Mesenchymal stem cell (in vitro differentiated cells and primary cell): Measurements from ENCODE around the gene LRP8.

Experiments
- DNase-seq: peaks from one replicate; pipeline ENCODE4 v3.0.0-alpha.2; 2013
- H2AFZ ChIP-seq: one replicate; pipeline ENCODE4 v1.6.1; 2013; ENCODE audit warnings: low read depth, mild to moderate bottlenecking, control low read depth, inconsistent platforms, low read length, moderate library complexity
- H2AK5ac ChIP-seq: 2 replicates; pipeline ENCODE4 v1.6.1; 2013; ENCODE audit warnings: low read length, moderate library complexity, mild to moderate bottlenecking, inconsistent platforms; ENCODE audit not compliant: severe bottlenecking
- H2BK120ac ChIP-seq: one replicate; pipeline ENCODE4 v1.6.1; 2013; ENCODE audit warnings: low read depth, mild to moderate bottlenecking, inconsistent platforms, low read length, moderate library complexity
- H2BK12ac ChIP-seq, 2 experiments: one replicate each; pipeline ENCODE4 v1.6.1; 2013; ENCODE audit warnings: inconsistent platforms in 2 of 2, low read length in 2 of 2, mild to moderate bottlenecking in 2 of 2, moderate library complexity in 2 of 2, control low read depth in 1 of 2
- H2BK15ac ChIP-seq: one replicate; pipeline ENCODE4 v1.6.1; 2013; ENCODE audit warnings: mild to moderate bottlenecking, low read depth, inconsistent platforms; ENCODE audit not compliant: poor library complexity, severe bottlenecking
- H2BK5ac ChIP-seq: 2 replicates; pipeline ENCODE4 v1.6.1; 2013; ENCODE audit warnings: low read depth, mild to moderate bottlenecking, low read length, control low read depth, inconsistent platforms; ENCODE audit not compliant: poor library complexity, severe bottlenecking
- H3K14ac ChIP-seq, 2 experiments: one replicate each; pipeline ENCODE4 v1.6.1; 2013; ENCODE audit warnings: inconsistent platforms in 2 of 2, low read length in 2 of 2, control low read depth in 1 of 2, mild to moderate bottlenecking in 1 of 2, moderate library complexity in 1 of 2
- H3K18ac ChIP-seq, 2 experiments: one replicate each; pipeline ENCODE4 v1.6.1; 2013; ENCODE audit warnings: inconsistent platforms in 2 of 2, low read length in 2 of 2, control low read depth in 1 of 2, low read depth in 1 of 2, mild to moderate bottlenecking in 1 of 2
- H3K23ac ChIP-seq, 2 experiments: one replicate each; pipeline ENCODE4 v1.6.1; 2013; ENCODE audit warnings: inconsistent platforms in 2 of 2, low read length in 2 of 2, mild to moderate bottlenecking in 2 of 2, moderate library complexity in 2 of 2, control low read depth in 1 of 2
- H3K27ac ChIP-seq: 2 replicates; pipeline ENCODE4 v1.5.1; 2013; ENCODE audit warnings: mild to moderate bottlenecking, moderate library complexity, low read length, control low read depth, inconsistent platforms; ENCODE audit not compliant: poor library complexity, severe bottlenecking
- H3K27me3 ChIP-seq, 2 experiments: 2 replicates each; pipeline versions ENCODE4 v1.6.1 to v1.7.0; 2013; ENCODE audit warnings: low read length in 2 of 2, mild to moderate bottlenecking in 2 of 2, moderate library complexity in 2 of 2, control low read depth in 1 of 2, inconsistent platforms in 1 of 2; ENCODE audit not compliant: control insufficient read depth in 1 of 2, insufficient read depth in 1 of 2
- H3K36me3 ChIP-seq, 2 experiments: 2 replicates each; pipeline versions ENCODE4 v1.6.1 to v1.7.0; 2013; ENCODE audit warnings: low read length in 2 of 2, control low read depth in 1 of 2, inconsistent platforms in 1 of 2, low read depth in 1 of 2, mild to moderate bottlenecking in 1 of 2; ENCODE audit not compliant: insufficient read depth in 2 of 2, control insufficient read depth in 1 of 2
- H3K4ac ChIP-seq, 2 experiments: one replicate each; pipeline ENCODE4 v1.6.1; 2013; ENCODE audit warnings: inconsistent platforms in 2 of 2, low read length in 2 of 2, mild to moderate bottlenecking in 2 of 2, moderate library complexity in 2 of 2, control low read depth in 1 of 2, low read depth in 1 of 2
- H3K4me1 ChIP-seq: 2 replicates; pipeline ENCODE4 v1.6.1; 2013; ENCODE audit warnings: low read depth, low read length, control low read depth; ENCODE audit not compliant: control insufficient read depth, insufficient read depth
- H3K4me2 ChIP-seq: 2 replicates; pipeline ENCODE4 v1.6.1; 2013; ENCODE audit warnings: low read length, mild to moderate bottlenecking, inconsistent platforms; ENCODE audit not compliant: poor library complexity, severe bottlenecking
- H3K4me3 ChIP-seq, 2 experiments: 2 replicates each; pipeline versions ENCODE4 v1.5.1 to v1.7.0; 2013; ENCODE audit warnings: low read length in 2 of 2, mild to moderate bottlenecking in 2 of 2, control low read depth in 1 of 2, low read depth in 1 of 2; ENCODE audit not compliant: insufficient read depth in 1 of 2
- H3K79me1 ChIP-seq: replicated peaks from 2 replicates; pipeline ENCODE4 v1.6.1; 2013; ENCODE audit warnings: mild to moderate bottlenecking, control low read depth, low read length, inconsistent platforms; ENCODE audit not compliant: poor library complexity, severe bottlenecking
- H3K9ac ChIP-seq: 2 replicates; pipeline ENCODE4 v1.7.0; 2013; ENCODE audit warnings: mild to moderate bottlenecking, low read length, moderate library complexity
- H3K9me3 ChIP-seq: 2 replicates; pipeline ENCODE4 v1.7.0; 2013; ENCODE audit warnings: mild to moderate bottlenecking, low read length; ENCODE audit not compliant: control insufficient read depth
- H4K8ac ChIP-seq: one replicate; pipeline ENCODE4 v1.6.1; 2013; ENCODE audit warnings: inconsistent platforms, mild to moderate bottlenecking, low read length, moderate library complexity
- H4K91ac ChIP-seq: one replicate; pipeline ENCODE4 v1.6.1; 2013; ENCODE audit warnings: mild to moderate bottlenecking, low read length, inconsistent platforms
- WGBS: methylation state at CpG from one replicate; pipeline ENCODE4 v1.1.7; 2013; ENCODE audit warnings: mixed read lengths; 5-methylcytosine and 5-hydroxymethylcytosine counted together

LRP8 gene

DNA sequence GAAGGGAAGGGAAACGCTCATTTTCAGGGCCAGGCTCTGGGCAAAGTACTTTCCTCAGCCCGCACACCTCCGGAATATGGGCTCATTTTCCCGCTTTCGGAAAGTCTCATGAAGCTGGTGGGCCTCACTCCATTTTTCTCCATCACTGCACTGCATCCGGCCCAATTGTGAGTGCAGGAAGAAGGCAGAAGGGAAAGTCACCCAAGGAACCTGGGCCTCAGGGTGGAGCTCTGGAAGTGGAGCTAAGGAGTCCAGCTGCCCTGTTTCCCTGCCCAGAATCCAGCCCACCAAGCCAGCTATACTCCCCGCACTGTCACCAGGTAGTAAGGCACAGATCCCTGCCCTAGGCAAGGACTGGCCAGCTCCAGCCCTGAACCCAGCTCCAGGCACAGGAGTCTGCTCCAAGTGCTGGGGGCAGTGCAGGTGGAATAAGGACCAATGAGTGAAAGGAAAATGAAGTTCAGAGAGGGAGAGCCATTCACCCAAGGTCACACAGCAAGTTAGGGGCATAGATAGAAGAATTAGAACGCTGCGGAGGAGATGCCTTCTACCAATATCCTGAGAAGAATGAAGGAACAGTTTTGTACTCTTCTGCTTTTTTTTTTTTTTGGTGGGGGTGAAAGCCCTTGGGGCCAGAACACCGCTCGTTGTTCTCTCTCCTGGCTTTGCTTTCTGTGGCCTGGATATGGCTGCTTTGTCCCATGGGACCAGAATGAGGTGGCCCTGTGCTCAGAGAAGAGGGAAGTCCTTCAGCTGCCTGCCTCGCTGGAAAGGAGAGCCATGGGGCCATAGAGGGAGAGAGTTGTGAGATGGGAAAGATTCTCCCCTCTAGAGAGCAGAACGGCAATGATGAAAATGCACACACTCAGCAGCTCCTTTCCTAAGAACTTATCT lies 10.0 kb downstream of the LRP8 start:
- Histone ChIP-seq H3K9me3 (no peaks in the 10 kb centered on the region), H3K27ac (no peak overlapping the region), H3K79me1 (peaks cover 27% of the 10 kb centered on the region), H3K23ac (no peak overlapping the region), H2AFZ (no peak overlapping the region), H2BK12ac (no peak overlapping the region), H4K91ac (peak overlapping the region; percentile 35), H3K36me3 (peaks cover 8 to 48% of the 10 kb centered on the region in 2 experiments), H3K9ac (no peak overlapping the region), H3K4me1 (peaks cover 7% of the 10 kb centered on the region), H3K18ac (peak overlapping the region; percentile 45 to 63), H3K4me3 (no peak overlapping the region), H2BK5ac (no peak overlapping the region), H3K4ac (peak overlapping the region in 1 of 2 experiments; percentile 52), H3K4me2 (no peak overlapping the region), H2AK5ac (no peak overlapping the region), H2BK120ac (no peak overlapping the region), H3K27me3 (no peaks in the 10 kb centered on the region), H3K14ac (no peak overlapping the region), H4K8ac (peak overlapping the region; percentile 88), H2BK15ac (no peak overlapping the region)
- WGBS, result 100% methylated on average over 9 of the region's 13 CpGs
- DNase-seq, result no peak

DNA sequence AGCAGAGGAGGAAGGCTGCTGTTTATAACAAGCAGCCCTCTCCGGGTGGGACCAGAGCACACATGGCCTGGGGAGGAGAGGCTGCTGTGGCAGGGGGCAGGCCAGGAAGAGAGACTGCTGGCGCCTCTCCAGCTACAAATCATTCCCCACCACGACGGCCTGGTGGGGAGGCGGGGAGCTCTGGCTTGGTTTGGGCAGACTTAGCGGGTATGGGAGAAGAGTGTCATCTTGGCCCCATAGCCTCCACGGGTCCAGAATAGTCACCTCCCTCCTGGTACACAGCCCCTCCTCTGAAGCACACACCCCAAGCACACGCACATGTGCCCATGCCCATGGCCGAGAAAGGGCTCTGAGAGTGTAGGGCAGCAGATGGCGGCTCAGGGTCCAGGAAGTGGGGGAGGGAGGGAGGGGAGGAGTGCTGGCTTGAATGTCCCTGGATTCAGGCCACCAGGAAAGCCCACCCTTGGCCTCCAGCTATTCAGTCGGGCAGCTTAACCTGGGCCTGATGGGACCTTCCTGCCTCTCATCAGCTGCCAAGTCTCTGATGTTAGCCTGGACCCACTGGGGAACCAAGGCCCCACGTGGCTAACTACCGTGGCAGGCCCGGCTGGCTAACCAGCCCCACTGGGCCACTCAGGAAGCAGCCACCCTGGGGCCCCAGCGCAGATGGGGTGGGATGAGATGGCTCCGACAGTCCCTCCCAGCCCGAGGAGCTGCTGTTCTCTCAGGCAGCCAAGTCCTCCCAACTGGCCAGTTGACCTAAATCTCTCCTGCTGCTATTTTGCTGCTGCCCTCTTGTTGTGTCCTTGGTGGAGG lies 10.9 kb downstream of the LRP8 start:
- Histone ChIP-seq H2AFZ (peak overlapping the region; percentile 6), H3K18ac (peak overlapping the region; percentile 72 to 73), H3K9ac (no peak overlapping the region), H4K91ac (peak overlapping the region; percentile 62), H3K23ac (no peak overlapping the region), H3K4me1 (peaks cover 7% of the 10 kb centered on the region), H3K4me3 (no peak overlapping the region), H4K8ac (peak overlapping the region; percentile 88), H3K14ac (no peak overlapping the region), H2AK5ac (no peak overlapping the region), H3K4me2 (no peak overlapping the region), H3K27me3 (no peaks in the 10 kb centered on the region), H3K79me1 (peaks cover 23% of the 10 kb centered on the region), H2BK15ac (peak overlapping the region; percentile 68), H3K4ac (peak overlapping the region; percentile 19 to 52), H3K9me3 (no peaks in the 10 kb centered on the region), H2BK120ac (no peak overlapping the region), H3K36me3 (peaks cover 3 to 42% of the 10 kb centered on the region in 2 experiments), H2BK12ac (peak overlapping the region in 1 of 2 experiments; percentile 55), H2BK5ac (no peak overlapping the region), H3K27ac (no peak overlapping the region)
- DNase-seq, result no peak
- 72% methylated on average over 10 of the region's 17 CpGs for WGBS

DNA sequence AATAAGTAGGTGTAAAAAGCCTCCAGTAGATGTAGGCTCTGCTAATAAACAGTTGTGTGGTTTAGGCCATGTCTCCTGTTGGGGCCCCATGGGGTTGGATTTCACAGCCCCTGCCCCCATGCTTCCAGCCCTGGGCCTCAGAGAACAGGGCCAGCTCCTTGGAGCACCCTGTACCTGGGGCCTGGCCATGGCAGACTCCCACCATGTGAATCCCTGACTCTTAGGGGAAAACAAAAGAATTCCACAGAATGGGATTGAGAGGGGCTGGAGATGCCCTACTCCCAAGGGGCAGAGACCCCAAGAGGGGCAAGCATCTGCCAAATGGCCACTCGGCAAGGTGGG lies 11.5 kb downstream of the LRP8 start:
- Histone ChIP-seq H2BK120ac (no peak overlapping the region), H3K23ac (no peak overlapping the region), H3K18ac (peak overlapping the region; percentile 72 to 73), H3K4me1 (peaks cover 7% of the 10 kb centered on the region), H3K9ac (no peak overlapping the region), H3K4ac (peak overlapping the region; percentile 10 to 19), H2AFZ (peak overlapping the region; percentile 6), H4K91ac (peak overlapping the region; percentile 5), H2AK5ac (no peak overlapping the region), H2BK5ac (no peak overlapping the region), H3K4me3 (no peak overlapping the region), H3K9me3 (no peaks in the 10 kb centered on the region), H3K14ac (peak overlapping the region in 1 of 2 experiments; percentile 22), H2BK15ac (no peak overlapping the region), H3K27ac (no peak overlapping the region), H3K4me2 (no peak overlapping the region), H2BK12ac (peak overlapping the region in 1 of 2 experiments; percentile 55), H3K79me1 (peaks cover 27% of the 10 kb centered on the region), H3K36me3 (peaks cover 3 to 37% of the 10 kb centered on the region in 2 experiments), H4K8ac (peak overlapping the region; percentile 63), H3K27me3 (no peaks in the 10 kb centered on the region)
- whole genome bisulfite sequencing, result 50% methylated on average over 1 of the region's 1 CpG
- no peak for DNase-seq
